NT2/D1 (cell line): ENCODE measurements around the gene MAPK6.

ENCODE experiments used
- SUZ12 ChIP-seq: IDR thresholded peaks from 2 replicates; pipeline ENCODE4 v1.6.1; 2011; ENCODE audit not compliant: insufficient read length, insufficient read depth; ENCODE audit errors: extremely low read depth
- YY1 ChIP-seq: IDR thresholded peaks from 2 replicates; pipeline ENCODE4 v1.6.1; 2011; ENCODE audit not compliant: insufficient read length, insufficient read depth
- ZNF274 ChIP-seq: IDR thresholded peaks from 2 replicates; pipeline ENCODE4 v1.6.1; 2011; ENCODE audit warnings: mild to moderate bottlenecking, low read depth, low read length

DNA sequence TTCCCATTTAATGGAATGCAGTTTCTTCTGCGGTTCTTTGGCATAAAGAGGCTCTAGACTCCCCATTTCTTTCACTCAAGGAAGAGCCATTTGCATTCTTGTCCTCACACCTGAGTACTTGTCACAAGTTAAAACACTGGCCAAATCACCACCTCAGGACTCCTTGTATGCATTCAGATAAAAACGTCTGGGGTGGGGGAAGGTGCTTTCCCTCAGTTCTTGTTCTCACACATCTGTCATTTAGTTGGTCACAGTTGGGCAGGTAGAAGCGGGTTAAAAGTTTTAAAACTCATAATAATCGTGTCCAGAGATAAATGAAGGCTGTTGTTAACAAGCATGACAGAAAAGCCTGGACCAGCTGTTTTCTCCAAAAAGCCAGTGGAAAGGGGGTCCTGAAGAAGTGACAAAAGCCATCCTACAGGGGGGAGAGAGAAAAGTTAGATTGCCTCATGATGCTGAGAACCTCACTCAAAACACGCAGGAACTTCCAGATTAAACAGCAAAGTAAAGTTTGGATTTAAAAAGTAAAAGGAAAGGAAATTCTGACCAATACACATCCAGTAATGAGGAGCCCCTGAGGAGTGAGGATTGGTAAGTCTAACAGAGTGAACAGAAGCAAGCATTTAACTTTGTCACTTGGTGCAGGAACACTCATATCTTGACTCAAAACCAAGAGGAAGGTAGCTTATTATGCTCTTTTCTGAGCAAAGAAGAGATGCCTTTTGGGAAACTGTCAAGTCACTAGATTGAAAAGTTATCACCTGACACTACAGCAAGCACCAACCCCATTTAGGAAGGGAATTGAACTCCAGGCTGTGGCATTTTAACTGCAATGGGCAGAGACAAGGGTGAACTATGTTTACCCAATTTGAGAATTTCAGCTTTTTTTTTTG lies 90.8 kb downstream of the MAPK6 start:
- no peak for TF ChIP-seq YY1
- no peak for TF ChIP-seq ZNF274
- TF ChIP-seq SUZ12: no peak
